Adipose tissue (tissue), 3 donors: Measurements from ENCODE around the gene ROS1. TPM values are rescaled to one million over a fixed set of nuclear protein-coding genes. Genes with fewer than 3 reads are reported as not detected.

Experiments
- H3K27ac ChIP-seq: one replicate; pipeline ENCODE4 v1.5.1; 2013; ENCODE audit warnings: low read depth, low read length
- WGBS, 3 donors: extraction: QIAGEN DNeasy Blood & Tissue Kit; methylation state at CpG; one replicate each; pipeline ENCODE4 v1.1.7; 2013; 5-methylcytosine and 5-hydroxymethylcytosine counted together
- polyA plus RNA-seq, 3 donors: library from polyadenylated mRNA; stranded (reverse); fragments of 200-250 nt; gene quantifications; one replicate each; pipeline ENCODE4 v1.2.3, GENCODE V29; 2013
- donor health status: healthy with polysubstance abuse.
- donor health status: Bipolar disorder and iron deficiency.
- donor health status: healthy.

The ROS1 gene
- polyA plus RNA-seq, 3 donors = 0.01 TPM; not detected in 1

GRCh38 chr6:117288083-117288715 lies 137.5 kb downstream of the ROS1 start:
- no peak overlapping the region for H3K27ac ChIP-seq
- WGBS, 3 donors = 60 to 70% (median 62%) methylated on average over 3 of the region's 3 CpGs

DNA sequence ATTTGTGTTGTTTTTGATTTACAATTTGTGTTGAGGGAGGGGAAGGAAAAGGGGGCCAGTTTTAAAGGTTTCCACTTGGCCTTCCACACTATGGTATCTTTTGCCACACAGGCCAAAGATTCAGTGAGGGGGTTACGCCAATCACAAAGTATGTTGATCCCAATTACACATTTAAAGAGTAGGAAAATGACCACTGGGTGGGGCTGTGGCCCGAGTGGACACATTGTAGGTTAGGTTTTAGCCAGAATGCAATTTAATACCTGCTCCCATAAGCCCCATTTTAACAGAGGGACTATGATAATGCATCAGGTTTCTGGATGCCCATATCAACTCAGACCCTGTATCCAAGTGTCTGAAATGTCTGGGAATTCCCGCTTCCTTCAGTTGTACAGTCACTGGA lies 144.8 kb downstream of the ROS1 start:
- H3K27ac ChIP-seq = no peak overlapping the region
- WGBS, 3 donors = 52 to 76% (median 69%) methylated on average over 3 of the region's 3 CpGs

DNA sequence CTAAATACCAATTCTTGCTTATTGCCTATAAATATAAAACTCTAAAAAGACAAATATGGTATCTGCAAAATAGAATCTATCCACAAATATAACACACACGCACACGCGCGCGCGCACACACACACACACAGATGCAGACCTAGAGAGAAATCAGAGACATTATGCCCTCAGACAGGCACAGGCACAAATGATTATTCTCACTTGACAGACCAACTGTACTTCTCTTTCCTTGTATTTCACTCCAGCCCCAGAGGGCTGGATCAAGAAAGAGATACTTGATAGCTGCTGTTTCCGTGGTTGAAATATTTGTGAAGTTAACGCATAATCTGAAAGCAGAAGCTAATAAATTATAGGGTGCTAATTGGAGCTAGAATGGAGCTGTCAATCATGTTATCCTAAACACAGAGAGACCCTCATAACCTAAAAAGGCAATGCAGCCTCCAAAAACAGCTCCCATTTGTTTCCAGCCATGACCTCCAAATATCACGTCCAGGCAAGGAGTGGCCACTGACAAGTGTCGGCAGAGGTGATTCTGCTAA lies 148.9 kb downstream of the ROS1 start:
- 78 to 85% (median 81%) methylated on average over 10 of the region's 10 CpGs for WGBS, 3 donors
- no peak overlapping the region for H3K27ac ChIP-seq

GRCh38 chr6:117275711-117276110 lies 150.0 kb downstream of the ROS1 start:
- no peak overlapping the region for H3K27ac ChIP-seq
- WGBS, 3 donors = 72 to 76% (median 73%) methylated on average over 5 of the region's 5 CpGs

DNA sequence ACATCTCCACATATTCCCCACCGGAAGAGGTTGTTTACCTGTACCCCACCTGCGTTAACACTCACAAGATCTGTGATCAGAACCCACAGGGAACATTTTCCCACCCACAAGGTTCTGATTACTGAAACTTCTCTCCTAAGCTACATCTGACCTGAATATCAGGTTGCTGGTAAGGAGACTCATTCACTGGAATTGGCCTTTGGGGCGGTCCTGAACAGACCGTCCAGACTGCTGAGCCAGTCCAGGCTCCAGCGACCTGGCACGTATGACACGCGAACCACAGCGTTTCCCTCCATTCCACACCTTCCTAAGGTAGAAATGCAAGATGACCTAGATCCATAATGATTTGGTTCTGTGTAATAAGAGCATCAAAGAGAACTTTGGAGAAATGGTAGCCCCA lies 150.5 kb downstream of the ROS1 start:
- WGBS, 3 donors = 81 to 88% (median 87%) methylated on average over 9 of the region's 9 CpGs
- H3K27ac ChIP-seq = no peak overlapping the region

DNA sequence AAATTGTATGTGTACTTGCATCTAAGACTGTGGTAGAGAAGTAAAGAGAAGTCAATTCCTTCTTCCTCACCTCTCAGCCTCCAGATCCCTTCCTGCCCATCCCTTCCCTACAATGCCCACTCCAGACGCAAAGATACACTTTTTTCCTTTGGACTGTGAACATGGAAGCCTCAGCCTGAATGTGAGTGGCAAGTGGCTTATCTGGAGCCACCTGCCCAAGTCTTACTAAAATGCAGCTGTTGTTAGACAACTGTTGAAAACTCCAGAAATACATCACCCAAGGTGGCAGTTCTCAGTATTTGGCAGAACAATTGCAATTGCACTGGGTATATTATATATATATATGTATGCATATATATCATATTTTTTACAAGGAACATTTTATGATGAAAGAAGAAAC lies 152.9 kb downstream of the ROS1 start:
- H3K27ac ChIP-seq = no peak overlapping the region
- WGBS, 3 donors = 30 to 40% (median 32%) methylated on average over 1 of the region's 1 CpG

DNA sequence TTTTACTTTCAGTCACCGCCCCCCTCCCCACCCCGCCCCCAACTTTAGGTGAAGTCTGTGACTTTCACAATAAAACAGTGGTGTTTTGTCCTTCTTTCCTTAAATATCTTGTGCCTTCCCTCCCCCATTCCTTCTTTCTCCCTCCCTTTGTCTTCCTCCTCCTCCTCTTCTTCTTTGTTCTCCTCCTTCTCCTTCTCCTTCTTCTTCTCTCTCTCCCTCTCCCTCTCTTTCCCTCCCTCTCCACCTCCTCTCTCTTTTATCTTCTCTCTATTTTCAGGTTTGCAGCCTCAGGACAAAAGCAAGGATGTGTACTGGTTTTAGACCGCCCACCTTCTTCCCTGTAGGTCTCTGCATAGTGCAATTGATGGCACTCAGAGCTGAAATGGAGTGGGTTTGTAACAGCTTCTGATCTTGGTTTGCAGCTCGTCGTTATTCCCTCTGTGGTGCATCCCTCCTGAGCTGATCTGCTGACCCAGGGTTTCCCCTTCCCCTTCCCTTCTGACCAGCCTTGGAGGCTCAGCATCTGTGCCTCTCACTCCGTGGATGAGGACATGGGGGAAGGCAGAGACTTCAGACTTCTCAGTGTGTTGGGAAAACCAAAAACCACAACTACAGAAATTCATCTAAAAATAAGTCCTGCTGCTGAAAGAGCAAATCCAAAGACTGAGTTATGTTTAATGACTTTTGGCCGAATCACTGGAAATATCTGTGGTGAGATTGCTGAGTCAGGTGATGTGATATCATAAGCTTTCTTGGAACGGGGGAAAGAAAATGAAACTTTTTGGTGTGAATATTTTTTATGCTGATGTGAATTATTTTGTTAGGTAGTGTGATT lies 153.5 kb downstream of the ROS1 start:
- no peak overlapping the region for H3K27ac ChIP-seq
- 10 to 11% (median 10%) methylated on average over 8 of the region's 8 CpGs for WGBS, 3 donors

- no peak overlapping the region for H3K27ac ChIP-seq
Observed at GRCh38 chr6:117270843-117271507, 154.8 kb downstream of the ROS1 start.

GRCh38 chr6:117270055-117270842 lies 155.5 kb downstream of the ROS1 start:
- 2 to 3% (median 2%) methylated on average over 61 to 74 of the region's 74 CpGs for WGBS, 3 donors

More at GRCh38 chr6:117270843-117271507, 154.8 kb downstream of the ROS1 start:
- 3 to 4% (median 3%) methylated on average over 40 to 48 of the region's 48 CpGs for WGBS, 3 donors

DNA sequence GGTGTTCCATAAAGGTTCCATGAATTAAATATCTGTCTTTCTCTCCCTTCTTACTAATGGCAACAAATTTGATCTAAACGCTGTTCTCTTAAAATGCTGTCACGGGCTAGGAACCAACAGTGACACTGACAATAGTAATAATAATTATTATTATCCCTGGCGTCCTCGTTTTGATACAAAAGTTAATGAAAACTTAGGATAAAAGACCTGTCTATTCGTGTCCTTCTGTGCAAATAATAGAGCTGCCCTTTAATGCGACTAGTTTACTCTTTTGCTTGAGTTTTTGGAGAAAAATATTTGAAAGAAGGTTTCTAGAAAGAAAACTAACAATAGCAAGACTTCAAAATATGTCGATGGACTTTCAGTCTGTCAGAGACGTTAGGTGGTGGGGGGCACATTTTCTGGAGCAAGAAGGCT lies 156.1 kb downstream of the ROS1 start:
- 6 to 9% (median 7%) methylated on average over 8 of the region's 8 CpGs for WGBS, 3 donors

More at GRCh38 chr6:117270055-117270842, 155.5 kb downstream of the ROS1 start:
- H3K27ac ChIP-seq = no peak overlapping the region

GRCh38 chr6:117268924-117269323 lies 156.8 kb downstream of the ROS1 start:
- WGBS, 3 donors = 10 to 14% (median 11%) methylated on average over 1 of the region's 1 CpG
- no peak overlapping the region for H3K27ac ChIP-seq

More for the DNA sequence above, 156.1 kb downstream of the ROS1 start:
- H3K27ac ChIP-seq = no peak overlapping the region

- H3K27ac ChIP-seq = no peak overlapping the region
- WGBS, 3 donors = 11 to 12% (median 11%) methylated on average over 11 of the region's 11 CpGs
Observed at GRCh38 chr6:117267766-117268534, 157.8 kb downstream of the ROS1 start.

DNA sequence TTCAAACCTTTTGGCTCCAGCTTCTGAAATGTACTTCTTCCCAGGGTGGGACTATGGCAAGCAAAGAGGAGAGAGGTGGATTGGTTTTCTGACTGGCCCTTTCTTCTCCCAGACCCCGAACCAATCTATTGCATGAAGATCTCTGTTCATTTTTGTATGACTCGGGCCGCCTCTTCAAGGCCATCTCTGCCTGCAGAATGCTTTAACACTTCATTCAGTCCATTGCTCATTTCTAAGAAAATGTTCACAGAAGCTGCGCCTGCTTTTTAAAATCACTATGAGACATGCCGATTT lies 158.7 kb downstream of the ROS1 start:
- no peak overlapping the region for H3K27ac ChIP-seq
- WGBS, 3 donors = 18 to 22% (median 20%) methylated on average over 5 of the region's 5 CpGs

- 11 to 14% (median 13%) methylated on average over 16 of the region's 16 CpGs for WGBS, 3 donors
- no peak overlapping the region for H3K27ac ChIP-seq
Observed at GRCh38 chr6:117266257-117267053, 159.3 kb downstream of the ROS1 start.

DNA sequence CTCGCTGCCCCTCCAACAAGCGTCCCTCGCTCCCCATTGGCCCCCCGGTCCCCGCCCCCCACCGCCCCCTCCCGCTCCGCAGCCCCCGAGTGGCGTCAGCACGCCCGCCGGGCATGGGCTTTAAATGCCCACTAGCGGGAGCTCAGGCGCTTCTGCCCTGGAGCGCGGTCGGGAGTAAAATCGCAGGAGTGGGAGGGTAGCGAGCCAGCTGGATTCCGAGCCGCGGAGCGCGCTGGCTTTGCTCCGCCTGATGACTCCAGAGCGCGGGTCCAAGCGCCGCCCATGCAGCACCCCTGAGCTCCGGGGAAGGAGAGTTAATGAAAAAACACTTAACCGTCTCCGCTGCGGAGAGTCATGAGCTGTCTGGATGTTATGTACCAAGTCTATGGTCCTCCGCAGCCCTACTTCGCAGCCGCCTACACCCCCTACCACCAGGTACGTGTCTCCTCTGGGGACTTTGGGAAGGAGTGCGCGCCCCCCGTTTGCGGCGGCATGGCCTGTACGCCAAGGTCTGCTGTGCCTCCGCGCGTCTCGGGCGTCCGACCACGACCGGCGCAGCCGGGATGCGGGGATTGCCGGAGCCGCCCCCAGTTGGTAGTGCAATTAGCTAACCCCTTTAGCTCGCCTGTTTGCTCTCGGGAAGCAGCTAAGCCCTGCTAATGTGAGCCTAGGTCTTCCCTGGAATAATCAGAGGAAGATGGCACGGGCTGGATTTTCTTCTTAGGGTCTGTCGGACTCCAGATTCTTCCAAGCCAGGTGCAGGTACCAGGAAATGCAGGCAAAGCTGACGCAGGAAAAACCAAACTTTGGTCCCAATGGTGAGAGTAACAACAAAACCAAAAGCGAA lies 160.1 kb downstream of the ROS1 start, which contains the start of gene VGLL2:
VGLL2 (plus strand) TSS at position 149 of the 847 bp plus-strand sequence; CDS start at position 355, 206 bp downstream.
- 1 to 2% (median 1%) methylated on average over 63 of the region's 63 CpGs for WGBS, 3 donors
- no peak within 1 kb of the TSS for H3K27ac ChIP-seq
